Memory B cell (primary cell): ENCODE measurements around the gene IER5.

Source experiments
- ATAC-seq: fragments of 150-1000 bp; cut with Tn5 transposase; 2 replicates; pipeline ENCODE4 v1.10.0; 2021; ENCODE audit warnings: low read depth, mild to moderate bottlenecking, moderate library complexity
- DNase-seq, 2 donors: peaks; one replicate each; pipeline ENCODE4 v3.0.0; 2022; ENCODE audit warnings: low spot score in 2 of 2
- H3K27ac Mint-ChIP-seq: one replicate; pipeline ENCODE4 v1.8.0; 2022; ENCODE audit warnings: mild to moderate bottlenecking, moderate library complexity, mixed read lengths
- H3K27me3 Mint-ChIP-seq: one replicate; pipeline ENCODE4 v1.8.0; 2022; ENCODE audit warnings: mixed read lengths
- H3K36me3 Mint-ChIP-seq: one replicate; pipeline ENCODE4 v1.8.0; 2022; ENCODE audit warnings: mild to moderate bottlenecking, mixed read lengths
- H3K4me1 Mint-ChIP-seq: one replicate; pipeline ENCODE4 v1.8.0; 2022; ENCODE audit warnings: mixed read lengths
- H3K4me3 Mint-ChIP-seq: one replicate; pipeline ENCODE4 v1.8.0; 2022; ENCODE audit warnings: mild to moderate bottlenecking, moderate library complexity, mixed read lengths
- H3K9me3 Mint-ChIP-seq: one replicate; pipeline ENCODE4 v1.8.0; 2022; ENCODE audit warnings: mixed read lengths

The IER5 gene

GRCh38 chr1:181084606-181084969 lies 3.9 kb upstream of the IER5 start:
- Mint-ChIP-seq H3K4me1 (peaks cover 20% of the 10 kb centered on the region), H3K4me3 (no peak overlapping the region), H3K27ac (no peak overlapping the region), H3K9me3 (no peaks in the 10 kb centered on the region), H3K36me3 (peaks cover 3% of the 10 kb centered on the region), H3K27me3 (peaks cover 1% of the 10 kb centered on the region)
- DNase-seq (no peak), ATAC-seq (no peak)

GRCh38 chr1:181086091-181086490 lies 2.4 kb upstream of the IER5 start:
- Mint-ChIP-seq H3K27ac (no peak overlapping the region), H3K9me3 (no peaks in the 10 kb centered on the region), H3K36me3 (peaks cover 8% of the 10 kb centered on the region), H3K4me1 (peaks cover 18% of the 10 kb centered on the region), H3K4me3 (no peak overlapping the region), H3K27me3 (no peaks in the 10 kb centered on the region)
- DNase-seq (no peak), ATAC-seq (no peak)

GRCh38 chr1:181086926-181087325 lies 1.6 kb upstream of the IER5 start:
- ATAC-seq (no peak), DNase-seq (no peak)
- Mint-ChIP-seq H3K4me3 (peak overlapping the region; percentile 99), H3K9me3 (no peaks in the 10 kb centered on the region), H3K27me3 (no peaks in the 10 kb centered on the region), H3K36me3 (peaks cover 13% of the 10 kb centered on the region), H3K4me1 (peaks cover 24% of the 10 kb centered on the region), H3K27ac (peak overlapping the region; percentile 99)

GRCh38 chr1:181087400-181087901 lies 1.0 kb upstream of the IER5 start:
- Mint-ChIP-seq H3K4me1 (peaks cover 28% of the 10 kb centered on the region), H3K4me3 (peak overlapping the region; percentile 99), H3K27ac (peak overlapping the region; percentile 99), H3K27me3 (no peaks in the 10 kb centered on the region), H3K36me3 (peaks cover 16% of the 10 kb centered on the region), H3K9me3 (no peaks in the 10 kb centered on the region)
- ATAC-seq (peak; percentile 26), DNase-seq (peak; percentile 20 to 45)

GRCh38 chr1:181089017-181089675 lies 646 bp downstream of the IER5 start:
- Mint-ChIP-seq H3K4me3 (peak overlapping the region; percentile 99), H3K27me3 (no peaks in the 10 kb centered on the region), H3K27ac (peak overlapping the region; percentile 99), H3K9me3 (no peaks in the 10 kb centered on the region), H3K36me3 (peaks cover 21% of the 10 kb centered on the region), H3K4me1 (peaks cover 34% of the 10 kb centered on the region)
- no peak for ATAC-seq
- DNase-seq: peak; percentile 37 to 57

GRCh38 chr1:181089676-181090544 lies 1.4 kb downstream of the IER5 start:
- H3K9me3 Mint-ChIP-seq: no peaks in the 10 kb centered on the region
- peaks cover 26% of the 10 kb centered on the region for H3K36me3 Mint-ChIP-seq

GRCh38 chr1:181090641-181091126 lies 2.2 kb downstream of the IER5 start:
- DNase-seq (no peak), ATAC-seq (no peak)
- H3K27ac Mint-ChIP-seq: peak overlapping the region; percentile 99
- H3K27me3 Mint-ChIP-seq: no peaks in the 10 kb centered on the region
- H3K4me1 Mint-ChIP-seq: peaks cover 36% of the 10 kb centered on the region
- peaks cover 29% of the 10 kb centered on the region for H3K36me3 Mint-ChIP-seq
- H3K4me3 Mint-ChIP-seq: peak overlapping the region; percentile 94
- H3K9me3 Mint-ChIP-seq: no peaks in the 10 kb centered on the region

More at GRCh38 chr1:181089676-181090544, 1.4 kb downstream of the IER5 start:
- DNase-seq (peak; percentile 74 to 87), ATAC-seq (peak; percentile 70)
- Mint-ChIP-seq H3K27me3 (no peaks in the 10 kb centered on the region), H3K4me3 (peak overlapping the region; percentile 94), H3K4me1 (peaks cover 33% of the 10 kb centered on the region), H3K27ac (peak overlapping the region; percentile 99)

GRCh38 chr1:181091309-181092040 lies 3.0 kb downstream of the IER5 start:
- Mint-ChIP-seq H3K27me3 (no peaks in the 10 kb centered on the region), H3K4me1 (peaks cover 33% of the 10 kb centered on the region), H3K27ac (peak overlapping the region; percentile 99), H3K36me3 (peaks cover 32% of the 10 kb centered on the region), H3K9me3 (no peaks in the 10 kb centered on the region), H3K4me3 (peak overlapping the region; percentile 94)
- DNase-seq (no peak), ATAC-seq (no peak)

GRCh38 chr1:181092056-181092455 lies 3.6 kb downstream of the IER5 start:
- Mint-ChIP-seq H3K27me3 (no peaks in the 10 kb centered on the region), H3K36me3 (peaks cover 32% of the 10 kb centered on the region), H3K27ac (peak overlapping the region; percentile 99), H3K4me3 (peak overlapping the region; percentile 94), H3K9me3 (no peaks in the 10 kb centered on the region), H3K4me1 (peaks cover 35% of the 10 kb centered on the region)
- DNase-seq: no peak
- no peak for ATAC-seq

GRCh38 chr1:181092883-181093458 lies 4.5 kb downstream of the IER5 start:
- DNase-seq (no peak), ATAC-seq (no peak)
- Mint-ChIP-seq H3K4me1 (peaks cover 30% of the 10 kb centered on the region), H3K36me3 (peaks cover 32% of the 10 kb centered on the region), H3K27ac (peak overlapping the region; percentile 99), H3K9me3 (no peaks in the 10 kb centered on the region), H3K4me3 (peak overlapping the region; percentile 55), H3K27me3 (no peaks in the 10 kb centered on the region)

- peak overlapping the region; percentile 63 for H3K27ac Mint-ChIP-seq
- DNase-seq: no peak
- no peaks in the 10 kb centered on the region for H3K9me3 Mint-ChIP-seq
- no peaks in the 10 kb centered on the region for H3K27me3 Mint-ChIP-seq
- H3K36me3 Mint-ChIP-seq: peaks cover 28% of the 10 kb centered on the region
- H3K4me1 Mint-ChIP-seq: peaks cover 39% of the 10 kb centered on the region
- ATAC-seq: no peak
- H3K4me3 Mint-ChIP-seq: no peak overlapping the region
These were observed 6.1 kb downstream of the IER5 start for GRCh38 chr1:181094416-181095212.

GRCh38 chr1:181095260-181095659 lies 6.8 kb downstream of the IER5 start:
- H3K4me1 Mint-ChIP-seq: peaks cover 44% of the 10 kb centered on the region
- ATAC-seq (no peak), DNase-seq (no peak)
- no peaks in the 10 kb centered on the region for H3K9me3 Mint-ChIP-seq
- H3K27ac Mint-ChIP-seq: no peak overlapping the region
- no peak overlapping the region for H3K4me3 Mint-ChIP-seq
- peaks cover 23% of the 10 kb centered on the region for H3K36me3 Mint-ChIP-seq
- no peaks in the 10 kb centered on the region for H3K27me3 Mint-ChIP-seq

GRCh38 chr1:181095763-181096184 lies 7.3 kb downstream of the IER5 start:
- ATAC-seq: no peak
- H3K27ac Mint-ChIP-seq: no peak overlapping the region
- no peaks in the 10 kb centered on the region for H3K9me3 Mint-ChIP-seq
- DNase-seq: no peak
- H3K4me3 Mint-ChIP-seq: no peak overlapping the region
- no peaks in the 10 kb centered on the region for H3K27me3 Mint-ChIP-seq
- peaks cover 49% of the 10 kb centered on the region for H3K4me1 Mint-ChIP-seq
- H3K36me3 Mint-ChIP-seq: peaks cover 23% of the 10 kb centered on the region
